Measurements from ENCODE around the gene POU2F1.

GRCh38 chr1:167423684-167424619 lies 203.3 kb downstream of the POU2F1 start:
- TF ChIP-seq CTCF (IDR thresholded peaks at IDR 0.05) (no peak), POLR2AphosphoS5 (IDR thresholded peaks at IDR 0.05) (no peak), EP300 (IDR thresholded peaks at IDR 0.05) (no peak), POLR2A (IDR thresholded peaks at IDR 0.05) (no peak)

All from sigmoid colon (tissue), 4 donors.